Activated T-cell treated with anti-CD3 and anti-CD28 coated beads, Interleukin-2, amount 50 U/mL, for 24 hours (primary cell): Measurements from ENCODE around the gene CYP26B1.

Source experiments
- DNase-seq: peaks from one replicate; pipeline ENCODE4 v3.0.0-alpha.2; 2020
- H3K27ac Mint-ChIP-seq: 2 replicates; pipeline ENCODE4 v1.8.0; 2020; ENCODE audit warnings: mild to moderate bottlenecking, mixed read lengths
- H3K27me3 Mint-ChIP-seq: 2 replicates; pipeline ENCODE4 v1.8.0; 2020; ENCODE audit warnings: mixed read lengths
- H3K36me3 Mint-ChIP-seq: 2 replicates; pipeline ENCODE4 v1.8.0; 2020; ENCODE audit warnings: low read depth, mixed read lengths
- H3K4me1 Mint-ChIP-seq: 2 replicates; pipeline ENCODE4 v1.8.0; 2020; ENCODE audit warnings: low read depth, mixed read lengths
- H3K4me3 Mint-ChIP-seq: 2 replicates; pipeline ENCODE4 v1.8.0; 2020; ENCODE audit warnings: mild to moderate bottlenecking, moderate library complexity, mixed read lengths
- H3K9me3 Mint-ChIP-seq: 2 replicates; pipeline ENCODE4 v1.8.0; 2020; ENCODE audit warnings: mixed read lengths

The CYP26B1 gene

GRCh38 chr2:72148837-72149555 lies 1.3 kb upstream of the CYP26B1 start:
- Mint-ChIP-seq H3K36me3 (no peaks in the 10 kb centered on the region), H3K9me3 (no peaks in the 10 kb centered on the region), H3K4me1 (peaks cover 42% of the 10 kb centered on the region), H3K4me3 (peak overlapping the region; percentile 72), H3K27ac (peak overlapping the region; percentile 9), H3K27me3 (peaks cover 80% of the 10 kb centered on the region)
- peak; percentile 47 for DNase-seq

- H3K27ac Mint-ChIP-seq: no peak overlapping the region
- peaks cover 83% of the 10 kb centered on the region for H3K27me3 Mint-ChIP-seq
- no peak for DNase-seq
- peaks cover 49% of the 10 kb centered on the region for H3K4me1 Mint-ChIP-seq
- H3K4me3 Mint-ChIP-seq: peak overlapping the region; percentile 72
- H3K9me3 Mint-ChIP-seq: no peaks in the 10 kb centered on the region
- no peaks in the 10 kb centered on the region for H3K36me3 Mint-ChIP-seq
Measured at GRCh38 chr2:72148003-72148836, 558 bp upstream of the CYP26B1 start.

- peak; percentile 34 for DNase-seq
- Mint-ChIP-seq H3K36me3 (no peaks in the 10 kb centered on the region), H3K27me3 (peaks cover 82% of the 10 kb centered on the region), H3K27ac (no peak overlapping the region), H3K4me1 (peaks cover 49% of the 10 kb centered on the region), H3K9me3 (no peaks in the 10 kb centered on the region), H3K4me3 (peak overlapping the region; percentile 9)
Measured at GRCh38 chr2:72146347-72147302, 1.0 kb downstream of the CYP26B1 start.

GRCh38 chr2:72145658-72146329 lies 1.9 kb downstream of the CYP26B1 start:
- H3K27me3 Mint-ChIP-seq: peaks cover 82% of the 10 kb centered on the region
- no peaks in the 10 kb centered on the region for H3K36me3 Mint-ChIP-seq
- H3K27ac Mint-ChIP-seq: no peak overlapping the region
- no peak for DNase-seq
- peaks cover 49% of the 10 kb centered on the region for H3K4me1 Mint-ChIP-seq
- H3K4me3 Mint-ChIP-seq: peak overlapping the region; percentile 55
- H3K9me3 Mint-ChIP-seq: no peaks in the 10 kb centered on the region

- no peak for DNase-seq
- Mint-ChIP-seq H3K36me3 (no peaks in the 10 kb centered on the region), H3K9me3 (no peaks in the 10 kb centered on the region), H3K27ac (no peak overlapping the region), H3K27me3 (peaks cover 77% of the 10 kb centered on the region), H3K4me3 (peak overlapping the region; percentile 55), H3K4me1 (peaks cover 48% of the 10 kb centered on the region)
Measured at GRCh38 chr2:72145289-72145657, 2.4 kb downstream of the CYP26B1 start.

- Mint-ChIP-seq H3K27ac (no peak overlapping the region), H3K36me3 (no peaks in the 10 kb centered on the region), H3K4me1 (peaks cover 43% of the 10 kb centered on the region), H3K9me3 (no peaks in the 10 kb centered on the region), H3K27me3 (peaks cover 72% of the 10 kb centered on the region), H3K4me3 (peak overlapping the region; percentile 49)
- peak; percentile 43 for DNase-seq
Measured at GRCh38 chr2:72144632-72145288, 2.9 kb downstream of the CYP26B1 start.

- Mint-ChIP-seq H3K27me3 (peaks cover 67% of the 10 kb centered on the region), H3K9me3 (no peaks in the 10 kb centered on the region), H3K4me3 (peak overlapping the region; percentile 4), H3K4me1 (peaks cover 38% of the 10 kb centered on the region), H3K27ac (no peak overlapping the region), H3K36me3 (no peaks in the 10 kb centered on the region)
- no peak for DNase-seq
Measured at GRCh38 chr2:72144274-72144631, 3.4 kb downstream of the CYP26B1 start.

- Mint-ChIP-seq H3K4me1 (peaks cover 34% of the 10 kb centered on the region), H3K27ac (no peak overlapping the region), H3K36me3 (no peaks in the 10 kb centered on the region), H3K4me3 (peak overlapping the region; percentile 4), H3K27me3 (peaks cover 62% of the 10 kb centered on the region), H3K9me3 (no peaks in the 10 kb centered on the region)
- peak; percentile 42 for DNase-seq
Measured at GRCh38 chr2:72143441-72144273, 4.0 kb downstream of the CYP26B1 start.

GRCh38 chr2:72142570-72143440 lies 4.9 kb downstream of the CYP26B1 start:
- H3K4me1 Mint-ChIP-seq: peaks cover 29% of the 10 kb centered on the region
- no peaks in the 10 kb centered on the region for H3K9me3 Mint-ChIP-seq
- no peak overlapping the region for H3K4me3 Mint-ChIP-seq
- no peak overlapping the region for H3K27ac Mint-ChIP-seq
- no peaks in the 10 kb centered on the region for H3K36me3 Mint-ChIP-seq
- peaks cover 56% of the 10 kb centered on the region for H3K27me3 Mint-ChIP-seq
- peak; percentile 26 for DNase-seq

- Mint-ChIP-seq H3K4me3 (no peak overlapping the region), H3K36me3 (no peaks in the 10 kb centered on the region), H3K9me3 (no peaks in the 10 kb centered on the region), H3K27me3 (peaks cover 53% of the 10 kb centered on the region), H3K27ac (no peak overlapping the region), H3K4me1 (peaks cover 28% of the 10 kb centered on the region)
- peak; percentile 14 for DNase-seq
Measured at GRCh38 chr2:72141881-72142451, 5.7 kb downstream of the CYP26B1 start.

- H3K27me3 Mint-ChIP-seq: peaks cover 45% of the 10 kb centered on the region
- H3K4me3 Mint-ChIP-seq: no peak overlapping the region
- no peak overlapping the region for H3K27ac Mint-ChIP-seq
- no peaks in the 10 kb centered on the region for H3K36me3 Mint-ChIP-seq
- peaks cover 20% of the 10 kb centered on the region for H3K4me1 Mint-ChIP-seq
- DNase-seq: peak; percentile 22
- no peaks in the 10 kb centered on the region for H3K9me3 Mint-ChIP-seq
Measured at GRCh38 chr2:72141032-72141645, 6.5 kb downstream of the CYP26B1 start.

- no peak overlapping the region for H3K27ac Mint-ChIP-seq
- DNase-seq: no peak
- H3K4me1 Mint-ChIP-seq: peaks cover 15% of the 10 kb centered on the region
- H3K9me3 Mint-ChIP-seq: no peaks in the 10 kb centered on the region
- no peak overlapping the region for H3K4me3 Mint-ChIP-seq
- H3K36me3 Mint-ChIP-seq: no peaks in the 10 kb centered on the region
- H3K27me3 Mint-ChIP-seq: peaks cover 39% of the 10 kb centered on the region
Measured at GRCh38 chr2:72140621-72140960, 7.1 kb downstream of the CYP26B1 start.
